Posterior vena cava (tissue), 2 donors: ENCODE results near the gene ZNF813. TPM values are rescaled to one million over a fixed set of nuclear protein-coding genes. Genes with fewer than 3 reads are reported as not detected.

Experiments used
- DNase-seq: peaks from one replicate; pipeline ENCODE4 v3.0.0-alpha.2; 2020; ENCODE audit warnings: low spot score
- intact Hi-C, 2 donors: fragments of 100-400 bp; cut with DNase I; formaldehyde crosslinking; loops; one replicate each; pipeline versions ENCODE4 v1.14.1 to v1.14.2; 2022 to 2023
- total RNA-seq, 2 donors: library from RNA; stranded (reverse); fragmentation: NEBNext Ultra II Directional; extraction: Animal tissue kit (Norgen Biotek cat#: 25700); gene quantifications; one replicate each; pipeline ENCODE4 v1.2.1, GENCODE V29; 2021
- donor health status: DM: yes; HTN: yes; CAD: no.
- donor health status: DM: yes; HTN: yes; CAD: no.

The ZNF813 gene
- total RNA-seq, 2 donors from 2014 or later: 2.5 to 2.9 TPM

DNA sequence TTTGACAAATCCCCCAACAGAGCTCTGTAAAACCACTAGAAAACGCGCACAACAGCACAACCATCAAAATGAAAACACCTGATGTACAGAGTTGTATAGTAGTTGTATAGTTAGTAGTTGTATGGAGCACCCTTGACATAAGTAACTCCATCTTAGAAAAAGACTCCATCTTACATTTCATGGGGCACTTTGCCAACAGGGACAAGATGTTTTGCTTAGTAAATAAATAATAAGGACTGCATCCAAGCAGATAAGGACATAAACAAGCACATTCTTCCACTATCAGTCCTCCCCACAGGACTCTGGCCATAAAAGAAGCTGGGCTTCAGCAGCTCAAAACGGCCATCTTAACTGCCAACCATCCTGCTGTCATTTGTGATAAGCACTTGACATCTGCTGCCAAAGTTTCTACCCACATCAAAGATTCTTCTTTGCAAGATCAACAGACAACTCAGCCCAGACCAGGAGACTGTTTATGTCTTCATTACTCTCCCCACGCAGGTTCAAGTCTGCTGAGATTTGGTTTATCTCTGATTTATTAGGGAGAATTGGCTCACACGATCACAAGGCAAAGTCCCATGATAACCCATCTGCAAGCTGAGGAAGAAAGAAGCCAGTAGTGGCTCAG is 49.7 kb downstream of the ZNF813 start:
- no peak for DNase-seq
- intact Hi-C loops: no loop called here

DNA sequence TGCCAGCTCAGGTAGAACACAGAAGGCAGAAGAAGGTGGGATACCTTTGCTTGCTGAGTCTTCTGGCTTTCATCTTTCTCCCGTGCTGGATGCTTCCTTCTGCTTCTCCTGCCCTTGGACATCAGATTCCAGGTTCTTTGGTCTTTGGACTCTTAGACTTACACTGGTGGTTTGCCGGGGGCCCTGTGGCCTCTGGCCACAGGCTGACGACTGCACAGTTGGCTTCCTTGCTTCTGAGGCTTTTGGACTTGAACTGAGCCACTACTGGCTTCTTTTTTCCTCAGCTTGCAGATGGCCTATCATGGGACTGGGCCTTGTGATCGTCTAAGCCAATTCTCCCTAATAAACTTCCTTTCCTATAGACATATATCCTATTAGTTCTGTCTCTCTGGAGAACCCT is 50.6 kb downstream of the ZNF813 start:
- intact Hi-C loops: no loop called here
- no peak for DNase-seq

GRCh38 chr19:53518716-53519115 is 51.2 kb downstream of the ZNF813 start:
- no peak for DNase-seq
- intact Hi-C loops: no loop called here

DNA sequence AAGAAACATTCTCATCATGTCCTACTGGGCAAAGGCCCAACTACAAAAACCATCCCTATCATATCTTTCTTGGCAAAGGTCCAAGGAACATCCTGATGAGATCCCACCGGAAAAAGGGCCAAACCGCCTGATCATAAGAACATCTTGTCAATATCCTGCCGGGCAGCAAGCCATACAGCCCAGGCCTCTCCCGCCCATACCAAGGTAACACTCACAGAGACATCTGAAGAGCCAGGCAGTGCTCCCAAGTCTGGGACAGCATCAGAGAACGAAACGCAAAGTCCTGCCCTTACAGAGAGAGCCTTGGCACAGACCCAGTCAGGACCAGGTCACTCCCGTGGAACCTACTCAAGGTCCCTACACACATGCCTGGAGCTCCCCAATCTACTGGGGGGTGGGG is 51.9 kb downstream of the ZNF813 start:
- intact Hi-C loops: no loop called here

GRCh38 chr19:53520163-53520546 is 52.6 kb downstream of the ZNF813 start:
- intact Hi-C loops: no loop called here
- DNase-seq: no peak

More for the DNA sequence above, 51.9 kb downstream of the ZNF813 start:
- no peak for DNase-seq

DNA sequence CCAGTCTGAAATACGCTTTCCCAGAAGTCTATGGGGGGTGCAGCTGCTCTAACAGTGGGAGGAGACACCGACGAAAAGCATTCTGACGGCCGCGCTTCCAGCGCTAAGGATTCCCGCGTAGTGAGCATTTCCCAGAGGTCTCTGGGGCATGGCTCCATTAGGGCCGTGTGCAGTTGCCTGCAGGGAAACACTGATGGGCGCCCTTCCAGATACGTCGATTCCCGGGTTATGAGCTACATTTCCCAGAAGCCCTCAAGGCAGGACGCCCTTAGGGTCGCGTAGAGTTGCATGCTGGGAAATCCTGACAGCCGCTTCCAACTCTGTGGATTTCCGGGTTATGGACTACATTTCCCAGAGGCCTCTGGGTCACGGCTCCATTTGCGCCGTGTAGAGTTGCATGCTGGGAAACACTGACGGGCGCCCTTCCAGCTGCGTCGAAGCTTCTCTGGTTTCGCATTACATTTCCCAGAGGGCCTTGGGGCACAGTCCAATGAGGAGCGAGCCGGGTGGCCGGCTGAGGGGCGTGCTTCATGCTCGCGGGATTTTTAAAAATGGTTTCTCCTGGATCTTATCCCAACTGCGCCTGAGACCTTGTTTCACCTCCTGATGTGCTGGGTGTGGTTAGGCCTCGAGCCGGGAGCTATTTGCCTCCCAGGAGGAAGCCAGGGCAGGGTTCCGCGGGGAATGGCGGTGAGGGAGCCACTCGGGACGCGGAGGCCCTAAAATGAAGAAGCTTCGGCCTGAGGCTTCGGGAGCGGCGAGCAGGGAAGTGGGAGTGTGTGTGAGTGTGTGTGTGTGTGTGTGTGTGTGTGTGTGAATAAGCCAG is 53.2 kb downstream of the ZNF813 start:
- peak; percentile 98 for DNase-seq
- intact Hi-C loops: no loop called here

GRCh38 chr19:53521373-53522202 is 54.1 kb downstream of the ZNF813 start:
- intact Hi-C loops: no loop called here

DNA sequence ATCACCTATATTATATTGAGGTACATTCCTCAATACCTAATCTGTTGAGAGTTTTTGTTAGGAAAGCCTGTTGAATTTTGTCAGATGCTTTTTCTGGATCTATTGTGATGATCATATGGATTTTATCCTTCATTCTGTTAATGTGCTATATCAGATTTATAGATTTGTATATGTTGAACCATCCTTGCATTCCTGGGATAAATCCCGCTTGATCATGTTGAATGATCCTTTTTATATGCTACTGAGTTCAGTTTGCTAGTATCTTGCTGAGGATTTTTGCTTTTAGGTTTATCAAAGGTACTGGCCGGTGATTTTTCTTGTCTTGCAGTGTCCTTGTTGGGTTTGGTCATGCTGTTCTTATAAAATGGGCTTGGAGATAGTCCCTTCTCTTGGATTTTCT is 58.4 kb downstream of the ZNF813 start:
- DNase-seq: no peak
- intact Hi-C loops: no loop called here

More at GRCh38 chr19:53521373-53522202, 54.1 kb downstream of the ZNF813 start:
- no peak for DNase-seq

GRCh38 chr19:53530622-53531021 is 63.1 kb downstream of the ZNF813 start:
- intact Hi-C loops: no loop called here
- no peak for DNase-seq

DNA sequence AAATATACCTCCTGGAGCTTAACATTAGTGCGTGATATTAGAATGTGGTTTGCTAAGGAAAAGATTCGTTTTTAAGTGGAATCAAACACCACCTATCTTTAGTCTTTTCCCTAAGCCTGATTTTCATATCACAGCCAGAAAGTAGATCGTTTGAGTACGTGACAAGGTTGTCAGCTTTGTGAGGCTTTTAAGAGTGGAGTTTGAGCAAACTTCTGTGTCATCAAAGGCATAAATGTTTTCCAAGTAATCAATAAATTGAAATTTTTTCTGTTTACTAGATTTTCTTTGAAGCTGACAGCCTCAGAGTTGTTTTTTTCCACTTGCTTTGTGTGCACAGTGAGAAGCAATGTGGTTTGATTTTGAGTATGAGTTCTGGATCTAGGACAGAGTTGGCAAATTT is 63.9 kb downstream of the ZNF813 start:
- intact Hi-C loops: no loop called here

GRCh38 chr19:53532362-53532761 is 64.8 kb downstream of the ZNF813 start:
- DNase-seq: no peak
- intact Hi-C loops: no loop called here

More for the DNA sequence above, 63.9 kb downstream of the ZNF813 start:
- no peak for DNase-seq

- intact Hi-C loops: no loop called here
- no peak for DNase-seq
Observed at GRCh38 chr19:53536225-53536548, 68.7 kb downstream of the ZNF813 start.

- intact Hi-C loops: no loop called here
- DNase-seq: no peak
Observed at GRCh38 chr19:53537121-53537520, 69.6 kb downstream of the ZNF813 start.

- intact Hi-C loops: no loop called here
- DNase-seq: peak; percentile 96
Observed at GRCh38 chr19:53537521-53538377, 70.2 kb downstream of the ZNF813 start, which contains the start of gene ZNF331. ZNF331 (plus strand) TSS chr19:53538145; CDS start chr19:53569377, 31,232 bp downstream.

GRCh38 chr19:53538378-53539109 is 71.0 kb downstream of the ZNF813 start:
- no peak for DNase-seq
- intact Hi-C loops: no loop called here

- DNase-seq: no peak
- intact Hi-C loops: no loop called here
Observed at GRCh38 chr19:53540091-53540490, 72.6 kb downstream of the ZNF813 start.

GRCh38 chr19:53541971-53542370 is 74.4 kb downstream of the ZNF813 start:
- intact Hi-C loops: no loop called here
- DNase-seq: no peak

DNA sequence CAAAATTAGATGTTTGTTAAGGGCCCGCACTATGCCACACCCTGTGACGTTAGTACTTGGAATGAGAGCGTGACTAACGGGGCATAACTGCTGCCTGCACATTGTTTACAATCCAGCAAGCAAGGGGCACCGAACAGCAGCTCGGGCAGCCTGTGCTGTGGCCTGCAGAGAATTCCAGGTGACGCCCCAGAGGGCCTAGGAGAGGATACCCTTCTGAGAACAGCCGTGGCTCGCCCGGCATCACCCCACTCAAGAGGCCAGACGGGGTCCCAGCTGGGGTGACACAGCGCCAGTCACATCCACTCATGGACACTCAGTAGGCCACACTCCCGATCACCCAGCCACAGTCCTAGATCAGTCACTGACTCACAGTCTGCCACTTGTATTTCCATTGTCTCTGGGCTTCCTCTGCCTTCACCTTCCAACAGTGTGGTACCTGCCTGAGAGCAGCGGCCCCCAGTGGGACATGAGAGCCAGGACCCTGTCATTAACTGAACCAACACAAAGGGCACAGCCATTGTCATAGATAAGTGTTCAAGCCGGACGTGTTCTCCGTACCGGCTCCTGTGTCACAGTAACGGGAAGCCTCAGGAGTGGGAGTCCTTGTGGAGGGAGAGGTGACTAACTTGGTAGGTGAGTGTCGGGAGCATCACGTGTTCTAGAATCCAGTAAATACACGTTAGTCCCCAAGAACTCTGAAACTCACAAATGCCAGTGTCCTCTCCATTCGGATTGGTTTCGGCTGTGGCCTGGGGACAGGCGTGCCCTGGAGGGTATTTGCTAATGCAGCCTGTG is 77.9 kb downstream of the ZNF813 start:
- no peak for DNase-seq
- intact Hi-C loops: no loop called here
